Central memory CD4-positive, alpha-beta T cell (primary cell): ENCODE measurements around the gene LEMD3.

Source experiments
- DNase-seq: peaks from one replicate; pipeline ENCODE4 v3.0.0; 2022
- total RNA-seq, 3 experiments: gene quantifications; one replicate each; lab custom pipeline; 2026; lab: John Stamatoyannopoulos, UW

LEMD3 gene
- 76.1 to 125 (median 116) reads per million in 3 experiments for total RNA-seq

GRCh38 chr12:65169320-65170208 lies at the start of gene LEMD3:
LEMD3 (plus strand) TSS chr12:65169583; CDS start chr12:65169597, 14 bp downstream.
- peak; percentile 96 for DNase-seq

- DNase-seq: no peak
Measured at GRCh38 chr12:65121049-65121955, 48.1 kb upstream of the LEMD3 start, which contains the start of gene WIF1. WIF1 (minus strand) TSS chr12:65121305; CDS start chr12:65121191, 114 bp downstream.

- no peak for DNase-seq
Measured at GRCh38 chr12:65121956-65122469, 47.4 kb upstream of the LEMD3 start.

GRCh38 chr12:65122703-65123102 lies 46.7 kb upstream of the LEMD3 start:
- DNase-seq: no peak

- no peak for DNase-seq
Measured at GRCh38 chr12:65123435-65124063, 45.8 kb upstream of the LEMD3 start.

GRCh38 chr12:65125247-65125646 lies 44.1 kb upstream of the LEMD3 start:
- no peak for DNase-seq

GRCh38 chr12:65125975-65126374 lies 43.4 kb upstream of the LEMD3 start:
- DNase-seq: no peak

- no peak for DNase-seq
Measured at GRCh38 chr12:65126482-65126881, 42.9 kb upstream of the LEMD3 start.

- no peak for DNase-seq
Measured at GRCh38 chr12:65133879-65134278, 35.5 kb upstream of the LEMD3 start.

- no peak for DNase-seq
Measured at GRCh38 chr12:65139389-65139788, 30.0 kb upstream of the LEMD3 start.

- no peak for DNase-seq
Measured at GRCh38 chr12:65140738-65141137, 28.6 kb upstream of the LEMD3 start.

- no peak for DNase-seq
Measured at GRCh38 chr12:65147312-65147905, 22.0 kb upstream of the LEMD3 start.

GRCh38 chr12:65152012-65152411 lies 17.4 kb upstream of the LEMD3 start:
- DNase-seq: no peak

GRCh38 chr12:65152596-65152995 lies 16.8 kb upstream of the LEMD3 start:
- DNase-seq: no peak

GRCh38 chr12:65155784-65156183 lies 13.6 kb upstream of the LEMD3 start:
- DNase-seq: no peak

- DNase-seq: no peak
Measured at GRCh38 chr12:65156366-65156841, 13.0 kb upstream of the LEMD3 start.

GRCh38 chr12:65157091-65157490 lies 12.3 kb upstream of the LEMD3 start:
- DNase-seq: no peak

GRCh38 chr12:65162609-65163008 lies 6.8 kb upstream of the LEMD3 start:
- no peak for DNase-seq

- DNase-seq: no peak
Measured at GRCh38 chr12:65164244-65164643, 5.1 kb upstream of the LEMD3 start.

- DNase-seq: no peak
Measured at GRCh38 chr12:65164774-65165173, 4.6 kb upstream of the LEMD3 start.

- DNase-seq: peak; percentile 29
Measured at GRCh38 chr12:65168681-65169319, 583 bp upstream of the LEMD3 start.
